OCI-LY1 (cell line): ENCODE results near the gene APLP1.

ENCODE experiments used
- CTCF ChIP-seq: fragments of 200-600 bp; sonication (generic), shearing (Covaris generic); IDR thresholded peaks from 2 replicates; pipeline ENCODE4 v1.5.1; 2017; ENCODE audit warnings: mild to moderate bottlenecking, antibody characterized with exemption, low read length, moderate library complexity, mixed read lengths
- EZH2 ChIP-seq: fragments of 200-600 bp; sonication (generic), shearing (Covaris generic); IDR thresholded peaks from 2 replicates; pipeline ENCODE4 v1.8.0; 2017; ENCODE audit warnings: borderline replicate concordance, mixed run types, mild to moderate bottlenecking, antibody characterized with exemption, low read length, moderate library complexity, mixed read lengths

GRCh38 chr19:35851213-35852028 lies 17.0 kb upstream of the APLP1 start:
- TF ChIP-seq CTCF (no peak), EZH2 (no peak)
